Trophoblast cell (in vitro differentiated cells and primary cell): ENCODE data around the gene CIDEA.
"Not testable (repeated sequence)": the region's sequence is repeated elsewhere in the genome, so short reads cannot be mapped to it uniquely, and the experiment has no call there.

ENCODE experiments used
- DNase-seq, 2 donors: peaks; one replicate each; pipeline ENCODE4 v3.0.0-alpha.2; 2016
- H2AFZ ChIP-seq: 2 replicates; pipeline ENCODE4 v1.6.1; 2013; ENCODE audit warnings: low read length, moderate library complexity, mild to moderate bottlenecking; ENCODE audit not compliant: insufficient read depth, poor library complexity
- H2AK5ac ChIP-seq: 2 replicates; pipeline ENCODE4 v1.6.1; 2013; ENCODE audit warnings: mild to moderate bottlenecking, low read length
- H2BK120ac ChIP-seq: 2 replicates; pipeline ENCODE4 v1.6.1; 2013; ENCODE audit warnings: low read length, mild to moderate bottlenecking, moderate library complexity; ENCODE audit not compliant: insufficient read depth, poor library complexity
- H2BK12ac ChIP-seq: 2 replicates; pipeline ENCODE4 v1.6.1; 2013; ENCODE audit warnings: mild to moderate bottlenecking, low read length, moderate library complexity
- H2BK5ac ChIP-seq: 2 replicates; pipeline ENCODE4 v1.6.1; 2013; ENCODE audit warnings: low read length, low read depth, moderate library complexity, mild to moderate bottlenecking; ENCODE audit not compliant: poor library complexity
- H3K14ac ChIP-seq: 2 replicates; pipeline ENCODE4 v1.6.1; 2013; ENCODE audit warnings: mild to moderate bottlenecking, low read length
- H3K18ac ChIP-seq: 2 replicates; pipeline ENCODE4 v1.6.1; 2013; ENCODE audit warnings: mild to moderate bottlenecking, low read length
- H3K23ac ChIP-seq: 2 replicates; pipeline ENCODE4 v1.6.1; 2013; ENCODE audit warnings: low read length
- H3K27ac ChIP-seq: 2 replicates; pipeline ENCODE4 v1.5.1; 2013; ENCODE audit warnings: low read depth, mild to moderate bottlenecking, inconsistent platforms, low read length, moderate library complexity
- H3K27me3 ChIP-seq: 2 replicates; pipeline ENCODE4 v1.6.1; 2013; ENCODE audit warnings: inconsistent platforms, mild to moderate bottlenecking, low read length, moderate library complexity; ENCODE audit not compliant: insufficient read depth
- H3K36me3 ChIP-seq, 2 experiments: 1 replicate in 1 of 2; 2 replicates in 1 of 2; pipeline ENCODE4 v1.6.1; 2013; ENCODE audit warnings: low read length in 2 of 2, mild to moderate bottlenecking in 2 of 2, moderate library complexity in 1 of 2; ENCODE audit not compliant: insufficient read depth in 2 of 2, control insufficient read depth in 1 of 2
- H3K4ac ChIP-seq: 2 replicates; pipeline ENCODE4 v1.6.1; 2013; ENCODE audit warnings: low read depth, mild to moderate bottlenecking, low read length, moderate library complexity
- H3K4me1 ChIP-seq, 2 experiments: 1 replicate in 1 of 2; 2 replicates in 1 of 2; pipeline ENCODE4 v1.6.1; 2013; ENCODE audit warnings: low read length in 2 of 2, mild to moderate bottlenecking in 2 of 2, moderate library complexity in 1 of 2; ENCODE audit not compliant: insufficient read depth in 2 of 2, control insufficient read depth in 1 of 2
- H3K4me2 ChIP-seq: 2 replicates; pipeline ENCODE4 v1.6.1; 2013; ENCODE audit warnings: inconsistent platforms, mild to moderate bottlenecking, low read length, moderate library complexity
- H3K4me3 ChIP-seq: 2 replicates; pipeline ENCODE4 v1.5.1; 2013; ENCODE audit warnings: mild to moderate bottlenecking, low read depth, low read length, inconsistent platforms
- H3K79me1 ChIP-seq: one replicate; pipeline ENCODE4 v1.6.1; 2013; ENCODE audit warnings: low read length
- H3K79me2 ChIP-seq: 2 replicates; pipeline ENCODE4 v1.6.1; 2013; ENCODE audit warnings: low read length, mild to moderate bottlenecking; ENCODE audit not compliant: control insufficient read depth, insufficient read depth, poor library complexity
- H3K9ac ChIP-seq: 2 replicates; pipeline ENCODE4 v1.6.1; 2013; ENCODE audit warnings: mild to moderate bottlenecking, low read length
- H3K9me3 ChIP-seq: 2 replicates; pipeline ENCODE4 v1.6.1; 2013; ENCODE audit warnings: low read depth, mild to moderate bottlenecking, control low read depth, inconsistent platforms, low read length; ENCODE audit not compliant: insufficient read depth
- H4K12ac ChIP-seq: 2 replicates; pipeline ENCODE4 v1.6.1; 2013; ENCODE audit warnings: low read depth, mild to moderate bottlenecking, low read length, moderate library complexity
- H4K8ac ChIP-seq: 2 replicates; pipeline ENCODE4 v1.6.1; 2013; ENCODE audit warnings: low read depth, mild to moderate bottlenecking, low read length, moderate library complexity
- H4K91ac ChIP-seq: one replicate; pipeline ENCODE4 v1.6.1; 2013; ENCODE audit warnings: low read depth, mild to moderate bottlenecking, low read length, moderate library complexity
- WGBS: extraction: QIAGEN DNeasy Blood & Tissue Kit; methylation state at CpG from one replicate; pipeline ENCODE4 v1.1.7; 2013; ENCODE audit warnings: missing lambda C conversion rate; ENCODE audit not compliant: insufficient read length, insufficient coverage; ENCODE audit errors: extremely low coverage; 5-methylcytosine and 5-hydroxymethylcytosine counted together

CIDEA gene

GRCh38 chr18:12216471-12216870 lies 37.7 kb upstream of the CIDEA start:
- not testable (repeated sequence) for H3K79me2 ChIP-seq, H3K18ac ChIP-seq, H3K14ac ChIP-seq, H3K27me3 ChIP-seq, H3K4me3 ChIP-seq, H3K4me1 ChIP-seq, H3K23ac ChIP-seq, H3K27ac ChIP-seq, H3K9me3 ChIP-seq, H3K79me1 ChIP-seq, H3K4me2 ChIP-seq, DNase-seq, H2BK5ac ChIP-seq, H3K4ac ChIP-seq, H4K12ac ChIP-seq, H3K9ac ChIP-seq, H2BK12ac ChIP-seq, H2BK120ac ChIP-seq, H4K91ac ChIP-seq, H4K8ac ChIP-seq, H2AFZ ChIP-seq, H3K36me3 ChIP-seq, H2AK5ac ChIP-seq
- WGBS, result no CpG with 5 or more reads among the region's 4 CpGs

- not testable (repeated sequence) for H3K9ac ChIP-seq, H4K12ac ChIP-seq
These were observed 35.6 kb upstream of the CIDEA start for GRCh38 chr18:12218603-12219002.

GRCh38 chr18:12222041-12222440 lies 32.1 kb upstream of the CIDEA start:
- not testable (repeated sequence) for H2AK5ac ChIP-seq, H3K4me2 ChIP-seq, H3K27me3 ChIP-seq, H3K4ac ChIP-seq, DNase-seq, H4K8ac ChIP-seq, H2AFZ ChIP-seq, H3K23ac ChIP-seq, H2BK120ac ChIP-seq, H3K14ac ChIP-seq, H4K12ac ChIP-seq, H3K79me2 ChIP-seq, H4K91ac ChIP-seq, H3K9ac ChIP-seq, H3K36me3 ChIP-seq, H3K18ac ChIP-seq, H3K27ac ChIP-seq, H2BK12ac ChIP-seq, H3K4me1 ChIP-seq, H3K4me3 ChIP-seq, H2BK5ac ChIP-seq, H3K9me3 ChIP-seq, H3K79me1 ChIP-seq
- no CpG with 5 or more reads among the region's 2 CpGs for WGBS

More at GRCh38 chr18:12218603-12219002, 35.6 kb upstream of the CIDEA start:
- H2AFZ ChIP-seq, H3K18ac ChIP-seq, H3K4me1 ChIP-seq, H4K91ac ChIP-seq, DNase-seq, H3K4me3 ChIP-seq, H3K79me2 ChIP-seq, H3K14ac ChIP-seq, H3K36me3 ChIP-seq, H3K23ac ChIP-seq, H2BK12ac ChIP-seq, H2AK5ac ChIP-seq, H3K79me1 ChIP-seq, H3K9me3 ChIP-seq, H4K8ac ChIP-seq, H2BK5ac ChIP-seq, H2BK120ac ChIP-seq, H3K27me3 ChIP-seq, H3K4me2 ChIP-seq, H3K4ac ChIP-seq, H3K27ac ChIP-seq: not testable (repeated sequence)
- WGBS, result no CpG with 5 or more reads among the region's 6 CpGs

GRCh38 chr18:12223326-12223725 lies 30.8 kb upstream of the CIDEA start:
- not testable (repeated sequence) for H3K23ac ChIP-seq, H3K9me3 ChIP-seq, H3K79me1 ChIP-seq, H4K12ac ChIP-seq, H3K4me1 ChIP-seq, H3K4me2 ChIP-seq, H4K91ac ChIP-seq, H2AFZ ChIP-seq, H3K36me3 ChIP-seq, H3K27me3 ChIP-seq, H3K14ac ChIP-seq, H2AK5ac ChIP-seq, H3K4ac ChIP-seq, H3K4me3 ChIP-seq, H2BK12ac ChIP-seq, H3K27ac ChIP-seq, DNase-seq, H3K9ac ChIP-seq, H3K18ac ChIP-seq, H2BK5ac ChIP-seq, H2BK120ac ChIP-seq, H4K8ac ChIP-seq, H3K79me2 ChIP-seq
- no CpG with 5 or more reads among the region's 1 CpG for WGBS
